HepG2 (cell line): ENCODE results near the gene GSAP. TPM values are rescaled to one million over a fixed set of nuclear protein-coding genes. Genes with fewer than 3 reads are reported as not detected.

Experiments
- ATAC-seq: fragments of 200-7000 bp; cut with Tn5 transposase; 3 replicates; pipeline ENCODE4 v1.9.1; 2020; ENCODE audit warnings: mild to moderate bottlenecking, moderate library complexity
- BruUV-seq: library from RNA; stranded (reverse); fragments of 400-500 nt; replicated peaks from 2 replicates; lab custom pipeline; 2021; lab: Mats Ljungman, UMichigan
- CTCF ChIA-PET: fragments of 300-600 bp; formaldehyde crosslinking; extraction: SDS; loops from one replicate; lab custom pipeline; 2021; ENCODE audit warnings: low total read pairs, inconsistent platforms, low intra/inter-chr PET ratio; lab: Yijun Ruan, JAX
- POLR2A ChIA-PET: fragments of 350-600 bp; sonication (Branson Sonifier 250); formaldehyde crosslinking; loops from one replicate; lab custom pipeline; 2020; ENCODE audit warnings: antibody characterized with exemption, inconsistent platforms; lab: Yijun Ruan, JAX
- DNase-seq: peaks from one replicate; pipeline ENCODE4 v3.0.0-alpha.2; 2015; ENCODE audit warnings: low spot score
- FAIRE-seq: peaks from 3 replicates; lab custom pipeline; 2011; peaks lifted over from hg19 to GRCh38; lab: Jason Lieb, UNC
- H2AFZ ChIP-seq: one replicate; pipeline ENCODE4 v1.6.1; 2011; ENCODE audit warnings: low read length, inconsistent platforms
- H3K27ac ChIP-seq: fragments of 300-600 bp; 3 replicates; pipeline ENCODE4 v1.8.0; 2011; ENCODE audit warnings: mixed run types, mild to moderate bottlenecking, mixed read lengths, low read length, inconsistent platforms; ENCODE audit not compliant: insufficient read depth; ENCODE audit errors: extremely low read length
- H3K27me3 ChIP-seq, 2 experiments: fragments of 200-600 bp in 1 of 2; 2 replicates in 1 of 2; 3 replicates in 1 of 2; pipeline versions ENCODE4 v1.6.0 to v1.8.0; 2011; ENCODE audit warnings: low read length in 2 of 2, mild to moderate bottlenecking in 2 of 2, moderate library complexity in 2 of 2, inconsistent platforms in 1 of 2; ENCODE audit not compliant: insufficient read depth in 2 of 2, control insufficient read depth in 1 of 2
- H3K36me3 ChIP-seq, 2 experiments: fragments of 200-600 bp in 1 of 2; replicated peaks in 1 of 2; 2 replicates in 1 of 2; 3 replicates in 1 of 2; pipeline versions ENCODE4 v1.5.1 to v1.8.0; 2011; ENCODE audit warnings: low read length in 2 of 2, inconsistent platforms in 1 of 2; ENCODE audit not compliant: insufficient read depth in 2 of 2, control insufficient read depth in 1 of 2
- H3K4me1 ChIP-seq: 2 replicates; pipeline ENCODE4 v1.5.1; 2012; ENCODE audit warnings: low read length, inconsistent platforms; ENCODE audit not compliant: insufficient read depth
- H3K4me2 ChIP-seq: 2 replicates; pipeline ENCODE4 v1.6.0; 2011; ENCODE audit warnings: low read depth, low read length, inconsistent platforms
- H3K4me3 ChIP-seq, 3 experiments: fragments of 200-600 bp in 1 of 3; sonication (generic), shearing (Covaris generic) in 1 of 3; replicated peaks in 1 of 3; 2 replicates each; pipeline ENCODE4 v1.5.1; 2011 to 2016; ENCODE audit warnings: low read length in 3 of 3, inconsistent platforms in 2 of 3, low read depth in 2 of 3, mild to moderate bottlenecking in 2 of 3, control low read depth in 1 of 3, mixed read lengths in 1 of 3; ENCODE audit not compliant: insufficient read depth in 1 of 3
- H3K79me2 ChIP-seq: one replicate; pipeline ENCODE4 v1.6.1; 2011; ENCODE audit warnings: low read length, inconsistent platforms; ENCODE audit not compliant: insufficient read depth
- H3K9ac ChIP-seq: 2 replicates; pipeline ENCODE4 v1.6.0; 2011; ENCODE audit warnings: mild to moderate bottlenecking, low read depth, low read length, inconsistent platforms; ENCODE audit not compliant: insufficient read depth
- H3K9me3 ChIP-seq: 2 replicates; pipeline ENCODE4 v1.5.1; 2012; ENCODE audit warnings: mild to moderate bottlenecking, low read length
- H4K20me1 ChIP-seq: 2 replicates; pipeline ENCODE4 v1.6.0; 2011; ENCODE audit warnings: inconsistent platforms, mild to moderate bottlenecking, low read length, moderate library complexity; ENCODE audit not compliant: insufficient read depth
- BCL6 ChIP-seq: IDR thresholded peaks from 2 replicates; pipeline ENCODE4 v1.6.1; 2016; ENCODE audit warnings: missing genetic modification reagents, missing compliant biosample characterization
- CEBPG ChIP-seq: IDR thresholded peaks from 2 replicates; pipeline ENCODE4 v1.6.1; 2016
- DNMT1 ChIP-seq: sonication (generic); formaldehyde crosslinking; IDR thresholded peaks from 2 replicates; pipeline ENCODE4 v1.5.1; 2020; ENCODE audit warnings: mild to moderate bottlenecking, missing genetic modification reagents
- GPBP1L1 ChIP-seq: sonication (generic); formaldehyde crosslinking; IDR thresholded peaks from 2 replicates; pipeline ENCODE4 v1.5.0; 2020; ENCODE audit warnings: mild to moderate bottlenecking, missing genetic modification reagents
- HDAC2 ChIP-seq: sonication (generic); formaldehyde crosslinking; IDR thresholded peaks from 2 replicates; pipeline ENCODE4 v1.4.0; 2020; ENCODE audit warnings: missing genetic modification reagents
- JUN ChIP-seq: sonication (generic); formaldehyde crosslinking; IDR thresholded peaks from 2 replicates; pipeline ENCODE4 v1.4.0; 2020; ENCODE audit warnings: mild to moderate bottlenecking, missing genetic modification reagents
- KMT2A ChIP-seq: sonication (generic); formaldehyde crosslinking; IDR thresholded peaks from 2 replicates; pipeline ENCODE4 v1.4.0; 2020; ENCODE audit warnings: missing genetic modification reagents
- MAF1 ChIP-seq: sonication (generic); formaldehyde crosslinking; IDR thresholded peaks from 2 replicates; pipeline ENCODE4 v1.5.0; 2020; ENCODE audit warnings: missing genetic modification reagents, borderline replicate concordance
- SNAPC2 ChIP-seq: sonication (generic); formaldehyde crosslinking; IDR thresholded peaks from 2 replicates; pipeline ENCODE4 v1.8.1; 2022; ENCODE audit warnings: mild to moderate bottlenecking, missing genetic modification reagents
- SYNCRIP ChIP-seq: fragments of 200-400 bp; formaldehyde crosslinking; IDR thresholded peaks from 2 replicates; pipeline ENCODE4 v1.6.1; 2018; ENCODE audit warnings: mild to moderate bottlenecking, low read depth, low read length; ENCODE audit not compliant: insufficient read depth
- THRA ChIP-seq: sonication (generic); formaldehyde crosslinking; IDR thresholded peaks from 2 replicates; pipeline ENCODE4 v1.4.0; 2020; ENCODE audit warnings: missing genetic modification reagents, borderline replicate concordance
- ZFX ChIP-seq: sonication (generic); formaldehyde crosslinking; IDR thresholded peaks from 2 replicates; pipeline ENCODE4 v1.4.0; 2020; ENCODE audit warnings: mild to moderate bottlenecking, low read depth, missing genetic modification reagents, moderate library complexity
- ZNF234 ChIP-seq: sonication (generic); formaldehyde crosslinking; conservative IDR thresholded peaks from 2 replicates; pipeline ENCODE4 v1.5.1; 2020; ENCODE audit warnings: mild to moderate bottlenecking, missing genetic modification reagents
- ZNF251 ChIP-seq: sonication (generic); formaldehyde crosslinking; IDR thresholded peaks from 2 replicates; pipeline ENCODE4 v1.9.0; 2021; ENCODE audit warnings: mild to moderate bottlenecking, missing genetic modification reagents
- ZNF678 ChIP-seq: sonication (generic); formaldehyde crosslinking; IDR thresholded peaks from 2 replicates; pipeline ENCODE4 v1.4.0; 2020; ENCODE audit warnings: mild to moderate bottlenecking, missing genetic modification reagents
- ZSCAN22 ChIP-seq: sonication (generic); formaldehyde crosslinking; IDR thresholded peaks from 2 replicates; pipeline ENCODE4 v1.4.0; 2020; ENCODE audit warnings: mild to moderate bottlenecking, missing genetic modification reagents
- WGBS: methylation state at CpG from one replicate; pipeline ENCODE4 v1.1.6; 2017; ENCODE audit warnings: low lambda C conversion rate; 5-methylcytosine and 5-hydroxymethylcytosine counted together
- in situ Hi-C: cut with HindIII; loops from 2 replicates; pipeline ENCODE4 v1.10.0; 2017; ENCODE audit warnings: low pct_unique_long_range_greater_than_20kb; ENCODE audit not compliant: extremely low pct_ligation_motif_present
- intact Hi-C: fragments of 100-400 bp; cut with micrococcal nuclease; formaldehyde crosslinking; loops from one replicate; pipeline ENCODE4 v1.10.0; 2022; ENCODE audit not compliant: unreplicated experiment
- polyA plus RNA-seq, 8 experiments: library from polyadenylated mRNA; depleted of rRNA in 3 of 8; stranded (reverse) in 7 of 8; unstranded in 1 of 8; fragments of >200 nt; fragmentation: Illumina TruSeq in 4 of 8; extraction: Trizol in 4 of 8; gene quantifications; 2 replicates each; pipeline versions ENCODE4 v1.2.1 to v1.2.3, GENCODE V29; 2011 to 2016; ENCODE audit warnings: low read depth in 4 of 8, missing spikeins in 1 of 8, mixed read lengths in 1 of 8; ENCODE audit not compliant: insufficient read depth in 1 of 8
- total RNA-seq, 5 experiments: library from RNA; depleted of rRNA; stranded (reverse); fragments of >200 nt; fragmentation: Illumina TruSeq; extraction: Trizol; gene quantifications; 2 replicates each; pipeline ENCODE4 v1.2.3, GENCODE V29; 2016; ENCODE audit warnings: low read depth in 1 of 5

GSAP gene
- total and polyA plus RNA-seq, 2 of the 13 experiments (the other 11 are each of a cell fraction or from before 2014, with no cell fraction given), result 34.6 to 40.6 TPM

GRCh38 chr7:77413128-77413527, 3.0 kb downstream of the GSAP start:
- intact Hi-C loops (no loop called here), in situ Hi-C loops (no loop called here)
- FAIRE-seq, result no peak
- H3K36me3 ChIP-seq, result no peaks in the 10 kb centered on the region
- no peak overlapping the region for H3K4me3 ChIP-seq
- POLR2A ChIA-PET, result interaction anchor here (3.7 to 4.0 kb wide), 2 partner anchors 16 to 123 kb away, joined by 22 to 28 read pairs; partner anchors contain the start of gene PTPN12
- 92% methylated on average over 4 of the region's 4 CpGs for WGBS
- no peaks in the 10 kb centered on the region for H3K9me3 ChIP-seq
- H3K9ac ChIP-seq, result peak overlapping the region; percentile 98; the same call in 1 of the 2 replicates
- H3K4me1 ChIP-seq, result peaks cover 86% of the 10 kb centered on the region
- peaks cover 57% of the 10 kb centered on the region for H3K79me2 ChIP-seq
- peak overlapping the region; percentile 94 for H3K27ac ChIP-seq
- ATAC-seq, result no peak
- CTCF ChIA-PET, result no interaction called here
- no peaks in the 10 kb centered on the region for H4K20me1 ChIP-seq
- BruUV-seq, result no TSS peak
- H3K27me3 ChIP-seq, result no peaks in the 10 kb centered on the region
- TF ChIP-seq THRA (CRISPR knock-in tag) (0 out of 2 replicates have a peak, but pooled peaks have one; percentile 64), ZFX (CRISPR knock-in tag) (peak; percentile 39), ZNF234 (no peak), DNMT1 (no peak)
- H3K4me2 ChIP-seq, result peak overlapping the region; percentile 95
- no peak for DNase-seq
- H2AFZ ChIP-seq, result no peak overlapping the region

- ChIA-PET CTCF (no interaction called here), POLR2A (interaction anchor here (0.9 to 3.6 kb wide), 10 partner anchors 6 to 286 kb away, joined by 3 to 25 read pairs (median 5); partner anchors contain the start of genes GSAP and RSBN1L)
- Histone ChIP-seq H3K27ac (peak overlapping the region; percentile 96), H3K4me1 (peaks cover 88% of the 10 kb centered on the region), H3K9ac (peak overlapping the region; percentile 78), H3K4me2 (peak overlapping the region; percentile 67), H3K36me3 (no peaks in the 10 kb centered on the region), H3K4me3 (peak overlapping the region; percentile 15 to 49 (median 16); a peak in 4 of 6 replicates), H3K27me3 (no peaks in the 10 kb centered on the region), H4K20me1 (no peaks in the 10 kb centered on the region), H3K9me3 (no peaks in the 10 kb centered on the region), H3K79me2 (peaks cover 48% of the 10 kb centered on the region), H2AFZ (no peak overlapping the region)
- DNase-seq, result peak; percentile 95
- in situ Hi-C loops (no loop called here), intact Hi-C loops (loop anchor here (1.0 to 2.0 kb wide), 2 partner anchors 13 to 49 kb away; no protein-coding TSS in a partner anchor)
- WGBS, result 0% methylated on average over 5 of the region's 5 CpGs
- ATAC-seq, result peak; percentile 83
- peak; percentile 99 for FAIRE-seq
- no TSS peak for BruUV-seq
- TF ChIP-seq SYNCRIP (no peak), ZNF251 (CRISPR knock-in tag) (no peak), CEBPG (CRISPR knock-in tag) (peak; percentile 89), JUN (CRISPR knock-in tag) (no peak), HDAC2 (CRISPR knock-in tag) (peak; percentile 60; the same call in 1 of the 2 replicates), BCL6 (CRISPR knock-in tag) (peak; percentile 87), SNAPC2 (CRISPR knock-in tag) (no peak), ZSCAN22 (CRISPR knock-in tag) (no peak), MAF1 (CRISPR knock-in tag) (no peak), GPBP1L1 (CRISPR knock-in tag) (no peak), KMT2A (CRISPR knock-in tag) (no peak), ZNF678 (CRISPR knock-in tag) (no peak)
Measured at GRCh38 chr7:77409739-77410547, 6.2 kb downstream of the GSAP start.
